HepG2 (cell line): Measurements from ENCODE around the gene CRYBA2. TPM values are rescaled to one million over a fixed set of nuclear protein-coding genes. Genes with fewer than 3 reads are reported as not detected.

Experiments
- KIAA2018 ChIP-seq: sonication (generic); formaldehyde crosslinking; IDR thresholded peaks from 2 replicates; pipeline ENCODE4 v1.5.0; 2020; ENCODE audit warnings: mild to moderate bottlenecking, missing genetic modification reagents, borderline replicate concordance
- PATZ1 ChIP-seq: sonication (generic); formaldehyde crosslinking; IDR thresholded peaks from 2 replicates; pipeline ENCODE4 v1.4.0; 2020; ENCODE audit warnings: missing genetic modification reagents
- polyA plus RNA-seq, 8 experiments: library from polyadenylated mRNA; depleted of rRNA in 3 of 8; stranded (reverse) in 7 of 8; unstranded in 1 of 8; fragments of >200 nt; fragmentation: Illumina TruSeq in 4 of 8; extraction: Trizol in 4 of 8; gene quantifications; 2 replicates each; pipeline versions ENCODE4 v1.2.1 to v1.2.3, GENCODE V29; 2011 to 2016; ENCODE audit warnings: low read depth in 4 of 8, missing spikeins in 1 of 8, mixed read lengths in 1 of 8; ENCODE audit not compliant: insufficient read depth in 1 of 8
- total RNA-seq, 5 experiments: library from RNA; depleted of rRNA; stranded (reverse); fragments of >200 nt; fragmentation: Illumina TruSeq; extraction: Trizol; gene quantifications; 2 replicates each; pipeline ENCODE4 v1.2.3, GENCODE V29; 2016; ENCODE audit warnings: low read depth in 1 of 5

Gene CRYBA2
- total and polyA plus RNA-seq, 2 of the 13 experiments (the other 11 are each of a cell fraction or from before 2014, with no cell fraction given): not detected

- TF ChIP-seq KIAA2018 (no peak), PATZ1 (no peak)
- TF ChIP-seq, all 625 proteins: peak for 0
Observed at GRCh38 chr2:219019436-219019835, 26.2 kb upstream of the CRYBA2 start (continued).
